NT2/D1 (cell line): ENCODE data around the gene PPP1CA.

ENCODE experiments used
- SUZ12 ChIP-seq: IDR thresholded peaks from 2 replicates; pipeline ENCODE4 v1.6.1; 2011; ENCODE audit not compliant: insufficient read length, insufficient read depth; ENCODE audit errors: extremely low read depth
- ZNF274 ChIP-seq: IDR thresholded peaks from 2 replicates; pipeline ENCODE4 v1.6.1; 2011; ENCODE audit warnings: mild to moderate bottlenecking, low read depth, low read length

GRCh38 chr11:67419325-67420049 lies 17.8 kb upstream of the PPP1CA start:
- TF ChIP-seq ZNF274 (no peak), SUZ12 (no peak)
